Sigmoid colon (tissue), 7 donors: ENCODE measurements around the gene FMOD. TPM values are rescaled to one million over a fixed set of nuclear protein-coding genes. Genes with fewer than 3 reads are reported as not detected.
A peak's percentile ranks its signal among the peaks of the same experiment; 100 is the strongest.

Experiments used
- DNase-seq: peaks from one replicate; pipeline ENCODE4 v3.0.0-alpha.2; 2019
- H3K27ac ChIP-seq, 4 donors: fragments of 200-600 bp; sonication (generic); one replicate each; pipeline ENCODE4 v1.5.1; 2016 to 2019; ENCODE audit warnings: mild to moderate bottlenecking in 1 of 4
- H3K27me3 ChIP-seq, 3 donors: fragments of 200-600 bp; sonication (generic); one replicate each; pipeline ENCODE4 v1.5.1; 2019; ENCODE audit warnings: mild to moderate bottlenecking in 1 of 3
- H3K36me3 ChIP-seq, 4 donors: fragments of 200-600 bp; sonication (generic); one replicate each; pipeline ENCODE4 v1.5.1; 2016 to 2019
- H3K4me1 ChIP-seq, 4 donors: fragments of 200-600 bp; sonication (generic); one replicate each; pipeline ENCODE4 v1.5.1; 2017 to 2019
- H3K4me3 ChIP-seq, 4 donors: fragments of 200-600 bp; sonication (generic); one replicate each; pipeline ENCODE4 v1.5.1; 2017 to 2019; ENCODE audit warnings: mild to moderate bottlenecking in 2 of 4, moderate library complexity in 1 of 4
- H3K9me3 ChIP-seq, 4 donors: fragments of 200-600 bp in 3 of 4; sonication (generic) in 3 of 4; one replicate each; pipeline versions ENCODE4 v1.5.1 to v1.6.1; 2013 to 2019
- EP300 ChIP-seq, 4 donors: sonication (generic); formaldehyde crosslinking; IDR thresholded peaks; one replicate each; pipeline ENCODE4 v1.6.1; 2017; ENCODE audit warnings: antibody characterized with exemption in 4 of 4
- POLR2A ChIP-seq, 2 donors: fragments of 450-650 bp; IDR thresholded peaks; one replicate each; pipeline ENCODE4 v1.6.1; 2016; ENCODE audit warnings: antibody characterized with exemption in 2 of 2, mild to moderate bottlenecking in 2 of 2, moderate library complexity in 2 of 2
- POLR2AphosphoS5 ChIP-seq, 4 donors: sonication (generic); formaldehyde crosslinking; IDR thresholded peaks; one replicate each; pipeline ENCODE4 v1.6.1; 2017; ENCODE audit warnings: antibody characterized with exemption in 4 of 4
- WGBS, 2 donors: extraction: QIAGEN DNeasy Blood & Tissue Kit; methylation state at CpG; one replicate each; pipeline ENCODE4 v1.1.7; 2013; 5-methylcytosine and 5-hydroxymethylcytosine counted together
- intact Hi-C: fragments of 100-400 bp; cut with DNase I; formaldehyde crosslinking; loops from one replicate; pipeline ENCODE4 v1.15.1; 2023
- polyA plus RNA-seq, 3 donors: library from polyadenylated mRNA; stranded (reverse); fragments of 200-250 nt; gene quantifications; one replicate each; pipeline ENCODE4 v1.2.3, GENCODE V29; 2013
- total RNA-seq, 4 donors: library from RNA; depleted of rRNA; stranded (reverse); fragments of >200 nt; gene quantifications; one replicate each; pipeline ENCODE4 v1.1.0, GENCODE V29; 2016
- TF ChIP-seq, protein P1 (sequence below), 4 experiments: fragments of 450-650 bp in 3 of 4; fragments of 200-600 bp in 1 of 4; IDR thresholded peaks; one replicate each; pipeline ENCODE4 v1.5.1; 2016 to 2019; ENCODE audit warnings: antibody characterized with exemption in 4 of 4, mild to moderate bottlenecking in 3 of 4, moderate library complexity in 2 of 4
- donor health status: healthy with polysubstance abuse.
- donor health status: Bipolar disorder and iron deficiency.
- donor health status: healthy.

The FMOD gene
- total and polyA plus RNA-seq, 7 donors = 9.5 to 64.5 (median 32.9) TPM

DNA sequence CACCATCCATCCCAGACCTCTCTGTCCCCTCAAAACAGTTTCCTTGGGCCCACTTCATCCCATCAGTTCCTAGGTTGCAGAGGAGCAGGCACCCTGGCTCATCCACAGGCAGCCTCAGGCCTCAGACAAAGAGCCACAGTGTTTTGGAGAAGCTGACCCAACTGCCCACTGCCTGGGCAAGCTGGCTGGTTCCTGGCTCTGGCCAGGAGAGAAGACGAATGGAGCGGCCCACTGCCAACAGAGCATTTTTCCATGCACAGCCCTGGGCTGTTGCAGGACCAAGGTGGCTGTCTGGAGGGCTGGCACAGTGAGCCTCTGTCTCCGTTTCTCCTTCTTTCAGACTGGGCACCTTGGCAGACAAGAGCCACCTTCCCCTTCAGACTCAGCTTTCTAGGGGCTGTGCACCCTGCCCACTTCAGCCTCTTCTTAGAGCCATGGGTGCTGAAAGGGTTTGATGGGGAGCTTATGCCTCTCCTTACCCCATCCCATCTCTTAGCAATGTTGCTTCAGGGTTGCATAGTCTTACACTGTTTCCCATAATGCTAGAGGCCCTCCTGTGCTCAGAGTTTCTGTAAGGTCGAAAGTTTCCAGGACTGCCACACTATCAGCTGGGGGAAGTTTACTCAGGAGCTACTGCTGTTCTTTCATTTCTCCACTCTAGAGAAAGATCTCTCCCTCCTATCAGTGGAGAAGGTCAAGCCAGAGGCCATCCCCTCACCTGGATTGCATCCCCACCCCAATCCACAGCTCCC lies 973 bp downstream of the FMOD start:
- H3K27ac ChIP-seq = peak overlapping the region; percentile 61 to 73 (median 64)
- peak overlapping the region in 3 of 4 donors; percentile 29 to 38 (median 32) for H3K4me3 ChIP-seq
- H3K4me1 ChIP-seq = peaks cover 0 to 34% (median 30%) of the 10 kb centered on the region in 4 donors
- WGBS, 2 donors = 75 to 85% methylated on average over 4 of the region's 4 CpGs
- no peaks in the 10 kb centered on the region for H3K27me3 ChIP-seq
- no peak for DNase-seq
- intact Hi-C loops = loop anchor here (10.0 kb wide), 1 partner anchor 355 kb away; no protein-coding TSS in a partner anchor
- TF ChIP-seq POLR2AphosphoS5 (IDR thresholded peaks at IDR 0.05) = peak in 1 of 4 donors; percentile 6
- TF ChIP-seq, protein P1, sequence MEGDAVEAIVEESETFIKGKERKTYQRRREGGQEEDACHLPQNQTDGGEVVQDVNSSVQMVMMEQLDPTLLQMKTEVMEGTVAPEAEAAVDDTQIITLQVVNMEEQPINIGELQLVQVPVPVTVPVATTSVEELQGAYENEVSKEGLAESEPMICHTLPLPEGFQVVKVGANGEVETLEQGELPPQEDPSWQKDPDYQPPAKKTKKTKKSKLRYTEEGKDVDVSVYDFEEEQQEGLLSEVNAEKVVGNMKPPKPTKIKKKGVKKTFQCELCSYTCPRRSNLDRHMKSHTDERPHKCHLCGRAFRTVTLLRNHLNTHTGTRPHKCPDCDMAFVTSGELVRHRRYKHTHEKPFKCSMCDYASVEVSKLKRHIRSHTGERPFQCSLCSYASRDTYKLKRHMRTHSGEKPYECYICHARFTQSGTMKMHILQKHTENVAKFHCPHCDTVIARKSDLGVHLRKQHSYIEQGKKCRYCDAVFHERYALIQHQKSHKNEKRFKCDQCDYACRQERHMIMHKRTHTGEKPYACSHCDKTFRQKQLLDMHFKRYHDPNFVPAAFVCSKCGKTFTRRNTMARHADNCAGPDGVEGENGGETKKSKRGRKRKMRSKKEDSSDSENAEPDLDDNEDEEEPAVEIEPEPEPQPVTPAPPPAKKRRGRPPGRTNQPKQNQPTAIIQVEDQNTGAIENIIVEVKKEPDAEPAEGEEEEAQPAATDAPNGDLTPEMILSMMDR (IDR thresholded peaks at IDR 0.05) = no peak
- TF ChIP-seq EP300 (IDR thresholded peaks at IDR 0.05) = no peak
- H3K9me3 ChIP-seq = no peaks in the 10 kb centered on the region
- no peaks in the 10 kb centered on the region for H3K36me3 ChIP-seq

DNA sequence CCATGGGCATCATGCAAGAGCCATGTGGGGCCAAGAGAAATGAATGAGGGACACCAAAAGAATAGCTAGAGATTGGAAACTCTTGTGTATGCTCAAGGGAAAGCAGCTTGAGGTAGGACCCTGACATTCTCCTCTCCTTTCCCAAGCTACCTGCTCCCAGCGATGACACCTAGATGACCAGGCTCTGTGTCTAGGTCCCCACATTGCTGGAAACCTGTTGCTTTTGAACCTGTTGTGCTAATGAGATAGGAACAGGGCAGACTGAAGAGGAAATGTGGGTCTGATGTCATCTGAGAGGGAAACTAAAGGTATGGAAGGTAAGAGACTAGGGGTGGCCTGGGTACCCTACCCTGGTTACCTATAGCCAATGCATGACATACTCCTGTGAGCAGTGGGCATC lies 1.8 kb downstream of the FMOD start:
- WGBS, 2 donors = 93 to 94% methylated on average over 1 of the region's 1 CpG
- Histone ChIP-seq H3K9me3 (no peaks in the 10 kb centered on the region), H3K4me3 (no peak overlapping the region), H3K4me1 (peaks cover 0 to 30% (median 27%) of the 10 kb centered on the region in 4 donors), H3K27me3 (no peaks in the 10 kb centered on the region), H3K27ac (no peak overlapping the region), H3K36me3 (no peaks in the 10 kb centered on the region)
- TF ChIP-seq, protein P1 (IDR thresholded peaks at IDR 0.05) = no peak
- TF ChIP-seq POLR2AphosphoS5 (IDR thresholded peaks at IDR 0.05) (no peak), POLR2A (IDR thresholded peaks at IDR 0.05) (no peak)
- DNase-seq = no peak
- intact Hi-C loops = loop anchor here (10.0 kb wide), 1 partner anchor 356 kb away; no protein-coding TSS in a partner anchor

DNA sequence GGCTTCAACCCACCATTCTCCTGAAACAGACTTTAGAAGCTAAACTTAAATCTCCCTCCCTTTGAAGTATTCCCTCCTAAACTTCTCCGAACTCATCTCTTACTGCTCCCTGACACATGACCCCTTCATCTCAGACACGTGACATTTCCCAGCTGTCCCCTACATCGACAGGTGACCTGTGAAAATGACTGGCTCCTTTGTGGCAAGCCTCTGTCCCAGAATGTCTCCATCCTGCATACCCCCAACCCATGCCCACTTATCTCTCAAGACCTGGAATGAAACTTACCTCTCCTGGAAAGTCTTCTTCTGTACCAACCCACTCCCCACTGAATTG lies 4.2 kb downstream of the FMOD start:
- 90 to 91% methylated on average over 3 of the region's 3 CpGs for WGBS, 2 donors

DNA sequence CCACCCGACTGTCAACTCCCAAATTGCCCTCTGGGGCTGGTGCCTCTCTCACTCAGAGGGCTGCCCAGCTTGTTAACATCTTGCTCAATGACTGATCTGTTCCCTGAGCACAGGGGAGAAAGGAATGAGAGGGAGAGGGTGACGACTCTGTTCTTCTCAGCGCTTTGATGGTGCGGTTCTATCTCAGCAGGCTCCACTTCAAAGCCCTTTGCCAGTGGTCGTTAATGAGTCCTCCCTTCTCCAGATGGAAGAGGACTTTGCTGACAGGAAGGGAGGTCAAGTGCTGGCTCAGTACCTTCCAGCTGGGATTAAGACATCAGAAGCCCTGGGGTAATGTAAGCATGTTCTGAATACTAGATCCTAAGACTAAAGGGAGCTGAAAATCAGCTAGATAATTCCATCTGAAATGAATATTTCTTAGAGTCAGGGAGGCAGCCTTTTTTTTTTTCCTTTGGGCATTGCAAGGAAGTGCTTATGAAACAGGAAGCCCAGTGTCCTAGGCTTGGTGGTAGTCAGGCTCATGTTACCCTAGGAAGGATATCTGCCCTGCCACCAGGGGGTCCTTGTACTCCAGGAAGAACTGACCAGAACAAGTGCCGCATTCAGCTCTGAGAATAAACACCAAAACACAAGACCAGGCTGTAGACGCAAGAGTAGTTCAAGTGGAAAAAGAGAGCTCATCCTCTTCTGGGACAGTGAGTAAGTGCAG lies 4.7 kb downstream of the FMOD start:
- Histone ChIP-seq H3K27ac (peak overlapping the region in 3 of 4 donors; percentile 25 to 54 (median 25)), H3K4me3 (no peak overlapping the region), H3K4me1 (peaks cover 0 to 33% (median 25%) of the 10 kb centered on the region in 4 donors), H3K36me3 (no peaks in the 10 kb centered on the region), H3K9me3 (no peaks in the 10 kb centered on the region), H3K27me3 (no peaks in the 10 kb centered on the region)
- DNase-seq = no peak
- intact Hi-C loops = loop anchor here (10.0 kb wide), 1 partner anchor 359 kb away; no protein-coding TSS in a partner anchor
- 76 to 77% methylated on average over 7 of the region's 7 CpGs for WGBS, 2 donors
- TF ChIP-seq POLR2A (IDR thresholded peaks at IDR 0.05) (no peak), POLR2AphosphoS5 (IDR thresholded peaks at IDR 0.05) (no peak), EP300 (IDR thresholded peaks at IDR 0.05) (no peak)
- TF ChIP-seq, protein P1 (IDR thresholded peaks at IDR 0.05) = no peak

More for the DNA sequence above, 4.2 kb downstream of the FMOD start:
- TF ChIP-seq, protein P1 (IDR thresholded peaks at IDR 0.05) = no peak
- no peak for TF ChIP-seq POLR2AphosphoS5 (IDR thresholded peaks at IDR 0.05)
- no peak for DNase-seq
- Histone ChIP-seq H3K36me3 (no peaks in the 10 kb centered on the region), H3K4me1 (peaks cover 0 to 38% (median 30%) of the 10 kb centered on the region in 4 donors), H3K4me3 (no peak overlapping the region), H3K27me3 (no peaks in the 10 kb centered on the region), H3K9me3 (no peaks in the 10 kb centered on the region), H3K27ac (peak overlapping the region in 2 of 4 donors; percentile 25 to 54)
- intact Hi-C loops = loop anchor here (10.0 kb wide), 1 partner anchor 358 kb away; no protein-coding TSS in a partner anchor
